Endothelial cell of umbilical vein (primary cell): Measurements from ENCODE around the gene TEX29. TPM values are rescaled to one million over a fixed set of nuclear protein-coding genes. Genes with fewer than 3 reads are reported as not detected.

Experiments
- BruUV-seq: library from RNA; stranded (reverse); fragments of 400-500 nt; replicated peaks from 2 replicates; lab custom pipeline; 2021; lab: Mats Ljungman, UMichigan
- CTCF ChIA-PET: fragments of 300-600, 350-600 bp; sonication (Branson Sonifier 250); formaldehyde crosslinking; loops from one replicate; lab custom pipeline; 2021; ENCODE audit warnings: antibody characterized with exemption, inconsistent platforms; lab: Charles Lee
- POLR2A ChIA-PET: fragments of 300-600, 350-600 bp; sonication (Branson Sonifier 250); formaldehyde crosslinking; loops from one replicate; lab custom pipeline; 2021; ENCODE audit warnings: antibody characterized with exemption, inconsistent platforms; lab: Charles Lee
- DNase-seq: peaks from one replicate; pipeline ENCODE4 v3.0.0-alpha.2; 2011; ENCODE audit warnings: low read depth, low spot score
- FAIRE-seq: peaks from 2 replicates; lab custom pipeline; 2011; peaks lifted over from hg19 to GRCh38; lab: Jason Lieb, UNC
- H2AFZ ChIP-seq: 2 replicates; pipeline ENCODE4 v1.6.0; 2012; ENCODE audit warnings: low read depth, low read length, control low read depth, inconsistent platforms
- H3K27ac ChIP-seq: 2 replicates; pipeline ENCODE4 v1.5.1; 2011; ENCODE audit warnings: low read depth, mild to moderate bottlenecking, control low read depth, low read length, moderate library complexity; ENCODE audit not compliant: insufficient read depth
- H3K27me3 ChIP-seq, 2 experiments: 2 replicates each; pipeline versions ENCODE4 v1.6.0 to v1.6.1; 2011; ENCODE audit warnings: low read length in 2 of 2, mixed read lengths in 1 of 2; ENCODE audit not compliant: control insufficient read depth in 2 of 2, insufficient read depth in 2 of 2
- H3K36me3 ChIP-seq, 2 experiments: 2 replicates in 1 of 2; 3 replicates in 1 of 2; pipeline ENCODE4 v1.5.1; 2011; ENCODE audit warnings: low read length in 2 of 2, mild to moderate bottlenecking in 1 of 2, moderate library complexity in 1 of 2; ENCODE audit not compliant: control insufficient read depth in 2 of 2, insufficient read depth in 2 of 2; ENCODE audit errors: extremely low read depth in 1 of 2
- H3K4me1 ChIP-seq: 3 replicates; pipeline ENCODE4 v1.5.1; 2011; ENCODE audit warnings: mild to moderate bottlenecking, low read length; ENCODE audit not compliant: control insufficient read depth, insufficient read depth; ENCODE audit errors: extremely low read depth
- H3K4me2 ChIP-seq: 2 replicates; pipeline ENCODE4 v1.6.1; 2011; ENCODE audit warnings: low read length, control low read depth, mixed read lengths; ENCODE audit not compliant: insufficient read depth
- H3K4me3 ChIP-seq, 3 experiments: fragments of 200-600 bp in 1 of 3; sonication (generic), shearing (Covaris generic) in 1 of 3; replicated peaks in 1 of 3; 2 replicates each; pipeline ENCODE4 v1.5.1; 2011 to 2016; ENCODE audit warnings: control low read depth in 3 of 3, low read length in 3 of 3, mild to moderate bottlenecking in 2 of 3, inconsistent platforms in 1 of 3, low read depth in 1 of 3, moderate library complexity in 1 of 3; ENCODE audit not compliant: insufficient read depth in 1 of 3
- H3K79me2 ChIP-seq: 2 replicates; pipeline ENCODE4 v1.6.0; 2012; ENCODE audit warnings: low read length, inconsistent platforms; ENCODE audit not compliant: control insufficient read depth, insufficient read depth
- H3K9ac ChIP-seq: replicated peaks from 2 replicates; pipeline ENCODE3; 2011; ENCODE audit warnings: low read length, control low read depth; ENCODE audit not compliant: insufficient read depth; ENCODE audit errors: extremely low read depth
- H3K9me1 ChIP-seq: replicated peaks from 3 replicates; pipeline ENCODE4 v1.6.0; 2011; ENCODE audit warnings: mild to moderate bottlenecking, low read length; ENCODE audit not compliant: control insufficient read depth, insufficient read depth; ENCODE audit errors: extremely low read depth
- H3K9me3 ChIP-seq: replicated peaks from 2 replicates; pipeline ENCODE4 v1.5.1; 2012; ENCODE audit warnings: low read length, inconsistent platforms; ENCODE audit not compliant: control insufficient read depth, insufficient read depth
- H4K20me1 ChIP-seq: replicated peaks from 2 replicates; pipeline ENCODE3; 2011; ENCODE audit warnings: mild to moderate bottlenecking, low read length; ENCODE audit not compliant: control insufficient read depth, insufficient read depth; ENCODE audit errors: extremely low read depth
- EZH2 ChIP-seq: IDR thresholded peaks from 2 replicates; pipeline ENCODE4 v1.6.1; 2012; ENCODE audit warnings: borderline replicate concordance, low read depth, mild to moderate bottlenecking, moderate library complexity, low read length, inconsistent platforms; ENCODE audit not compliant: severe bottlenecking
- FOS ChIP-seq: IDR thresholded peaks from 2 replicates; pipeline ENCODE4 v1.6.1; 2011; ENCODE audit warnings: mild to moderate bottlenecking, low read length, moderate library complexity, borderline replicate concordance; ENCODE audit not compliant: insufficient read depth
- GATA2 ChIP-seq: IDR thresholded peaks from 2 replicates; pipeline ENCODE4 v1.7.0; 2011; ENCODE audit warnings: low read depth, mild to moderate bottlenecking, moderate library complexity, mixed read lengths, low read length; ENCODE audit not compliant: insufficient read length, insufficient read depth
- JUN ChIP-seq: IDR thresholded peaks from 2 replicates; pipeline ENCODE4 v1.6.1; 2011; ENCODE audit warnings: borderline replicate concordance, low read depth; ENCODE audit not compliant: insufficient read length, insufficient read depth
- MYC ChIP-seq: IDR thresholded peaks from one replicate; pipeline ENCODE4 v1.6.1; 2011; ENCODE audit warnings: mild to moderate bottlenecking, low read depth, low read length
- POLR2A ChIP-seq: IDR thresholded peaks from 2 replicates; pipeline ENCODE4 v1.6.1; 2012; ENCODE audit warnings: low read depth, mild to moderate bottlenecking, control low read depth, low read length
- POLR2AphosphoS5 ChIP-seq: IDR thresholded peaks from 2 replicates; pipeline ENCODE4 v1.6.1; 2012; ENCODE audit warnings: low read depth, mild to moderate bottlenecking, control low read depth, low read length, moderate library complexity; ENCODE audit not compliant: insufficient read depth
- dilution Hi-C: fragments of 300-500 bp; cut with MboI; formaldehyde crosslinking; loops from one replicate; pipeline ENCODE4 v1.15.0; 2019; ENCODE audit warnings: low sequenced_read_pairs; ENCODE audit not compliant: extremely low pct_ligation_motif_present
- intact Hi-C: fragments of 100-400 bp; cut with micrococcal nuclease; formaldehyde crosslinking; loops from one replicate; pipeline ENCODE4 v1.10.0; 2022
- polyA plus RNA-seq, 4 experiments: library from polyadenylated mRNA; depleted of rRNA in 3 of 4; stranded (reverse) in 3 of 4; unstranded in 1 of 4; fragments of >200 nt; gene quantifications; 2 replicates each; pipeline versions ENCODE4 v1.2.1 to v1.2.3, GENCODE V29; 2011 to 2012; ENCODE audit warnings: missing spikeins in 1 of 4
- total RNA-seq: library from RNA; stranded (reverse); gene quantifications from 2 replicates; pipeline ENCODE4 v1.2.3, GENCODE V29; 2021
- TF ChIP-seq, protein P1 (sequence below): IDR thresholded peaks from 2 replicates; pipeline ENCODE4 v1.6.1; 2011; ENCODE audit not compliant: insufficient read depth, insufficient read length
- TF ChIP-seq, protein P2 (sequence below), 2 donors: IDR thresholded peaks; 1 replicate in 1 of 2; 2 replicates in 1 of 2; pipeline ENCODE4 v1.5.1; 2011; ENCODE audit warnings: low read length in 2 of 2, mild to moderate bottlenecking in 2 of 2, moderate library complexity in 2 of 2, control low read depth in 1 of 2, inconsistent platforms in 1 of 2, low read depth in 1 of 2; ENCODE audit not compliant: insufficient read depth in 1 of 2; ENCODE audit errors: extremely low read depth in 1 of 2

The TEX29 gene
- total and polyA plus RNA-seq, 2 donors (not counting 3 experiments of a cell fraction or from before 2014, with no cell fraction given): 0.44 TPM; not detected in 1

DNA sequence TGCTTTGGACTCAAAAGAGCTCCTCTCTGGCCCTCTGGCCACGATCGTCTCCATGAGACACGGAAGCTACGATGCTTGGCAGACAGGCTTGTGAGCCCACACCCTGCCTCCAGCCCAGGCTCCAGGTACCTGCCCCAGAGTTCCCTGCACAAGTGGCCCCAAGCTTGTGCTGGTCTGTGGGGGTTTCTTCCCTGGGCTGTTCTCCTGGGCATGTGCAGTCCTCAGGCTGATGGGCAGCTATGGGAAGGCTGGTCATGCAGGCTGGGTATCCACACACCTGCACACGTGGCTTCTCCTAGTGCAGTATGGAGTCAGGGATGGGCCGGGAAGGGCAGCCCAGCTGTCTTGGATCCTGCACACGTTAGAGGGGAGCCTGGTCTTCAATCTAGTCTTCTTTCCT is 43.1 kb downstream of the TEX29 start:
- Histone ChIP-seq H3K79me2 (no peaks in the 10 kb centered on the region), H3K4me3 (no peak overlapping the region), H3K36me3 (no peaks in the 10 kb centered on the region), H3K27me3 (no peaks in the 10 kb centered on the region), H3K4me1 (no peaks in the 10 kb centered on the region), H3K9ac (no peak overlapping the region), H3K9me3 (no peaks in the 10 kb centered on the region), H4K20me1 (no peaks in the 10 kb centered on the region), H3K4me2 (no peak overlapping the region), H3K27ac (no peak overlapping the region), H3K9me1 (no peaks in the 10 kb centered on the region), H2AFZ (no peak overlapping the region)
- POLR2A ChIA-PET: no interaction called here
- BruUV-seq: no TSS peak
- TF ChIP-seq POLR2AphosphoS5: no peak
- no peak for TF ChIP-seq EZH2
- TF ChIP-seq MYC: no peak
- no peak for TF ChIP-seq FOS
- TF ChIP-seq GATA2: no peak
- no peak for TF ChIP-seq POLR2A
- TF ChIP-seq, protein P1, sequence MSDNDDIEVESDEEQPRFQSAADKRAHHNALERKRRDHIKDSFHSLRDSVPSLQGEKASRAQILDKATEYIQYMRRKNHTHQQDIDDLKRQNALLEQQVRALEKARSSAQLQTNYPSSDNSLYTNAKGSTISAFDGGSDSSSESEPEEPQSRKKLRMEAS: no peak
- TF ChIP-seq, protein P2, sequence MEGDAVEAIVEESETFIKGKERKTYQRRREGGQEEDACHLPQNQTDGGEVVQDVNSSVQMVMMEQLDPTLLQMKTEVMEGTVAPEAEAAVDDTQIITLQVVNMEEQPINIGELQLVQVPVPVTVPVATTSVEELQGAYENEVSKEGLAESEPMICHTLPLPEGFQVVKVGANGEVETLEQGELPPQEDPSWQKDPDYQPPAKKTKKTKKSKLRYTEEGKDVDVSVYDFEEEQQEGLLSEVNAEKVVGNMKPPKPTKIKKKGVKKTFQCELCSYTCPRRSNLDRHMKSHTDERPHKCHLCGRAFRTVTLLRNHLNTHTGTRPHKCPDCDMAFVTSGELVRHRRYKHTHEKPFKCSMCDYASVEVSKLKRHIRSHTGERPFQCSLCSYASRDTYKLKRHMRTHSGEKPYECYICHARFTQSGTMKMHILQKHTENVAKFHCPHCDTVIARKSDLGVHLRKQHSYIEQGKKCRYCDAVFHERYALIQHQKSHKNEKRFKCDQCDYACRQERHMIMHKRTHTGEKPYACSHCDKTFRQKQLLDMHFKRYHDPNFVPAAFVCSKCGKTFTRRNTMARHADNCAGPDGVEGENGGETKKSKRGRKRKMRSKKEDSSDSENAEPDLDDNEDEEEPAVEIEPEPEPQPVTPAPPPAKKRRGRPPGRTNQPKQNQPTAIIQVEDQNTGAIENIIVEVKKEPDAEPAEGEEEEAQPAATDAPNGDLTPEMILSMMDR (IDR thresholded peaks at IDR 0.05; ENCODE audit: extremely low read depth in 1 of 2, insufficient read depth in 1 of 2, low read depth in 1 of 2, low read length in 2 of 2): no peak
- TF ChIP-seq JUN: no peak
- DNase-seq (no peak), FAIRE-seq (no peak)
- CTCF ChIA-PET: no interaction called here
- intact Hi-C loops: no loop called here
- dilution Hi-C loops: no loop called here
